T-helper 17 cell (primary cell): ENCODE results near the gene MRO. TPM values are rescaled to one million over a fixed set of nuclear protein-coding genes. Genes with fewer than 3 reads are reported as not detected.

Experiments used
- ATAC-seq: fragments of 150-1000 bp; cut with Tn5 transposase; 2 replicates; pipeline ENCODE4 v1.10.0; 2021; ENCODE audit warnings: mild to moderate bottlenecking, moderate library complexity
- DNase-seq, 3 donors: peaks; one replicate each; pipeline versions ENCODE4 v3.0.0 to v3.0.0-alpha.2; 2020 to 2021
- H3K9me3 ChIP-seq: one replicate; pipeline ENCODE4 v1.7.0; 2013; ENCODE audit warnings: low read length, mild to moderate bottlenecking; ENCODE audit not compliant: control insufficient read depth, poor library complexity, severe bottlenecking
- H3K27ac Mint-ChIP-seq: one replicate; pipeline ENCODE4 v1.8.0; 2022; ENCODE audit warnings: mild to moderate bottlenecking, moderate library complexity, mixed read lengths
- H3K27me3 Mint-ChIP-seq: one replicate; pipeline ENCODE4 v1.8.0; 2022; ENCODE audit warnings: mixed read lengths
- H3K36me3 Mint-ChIP-seq: one replicate; pipeline ENCODE4 v1.8.0; 2022; ENCODE audit warnings: low read depth, mixed read lengths
- H3K4me1 Mint-ChIP-seq: one replicate; pipeline ENCODE4 v1.8.0; 2022; ENCODE audit warnings: mild to moderate bottlenecking, mixed read lengths
- H3K4me3 Mint-ChIP-seq: one replicate; pipeline ENCODE4 v1.8.0; 2022; ENCODE audit warnings: mild to moderate bottlenecking, moderate library complexity, mixed read lengths
- total RNA-seq, 4 donors: library from RNA in 2 of 4; stranded (reverse) in 2 of 4; gene quantifications; one replicate each; pipeline ENCODE4 v1.2.3 and lab custom pipeline; 2022 to 2026

Gene MRO
- total RNA-seq, 2 donors from 2014 or later = not detected

GRCh38 chr18:50826027-50826426, 6.2 kb upstream of the MRO start:
- no peaks in the 10 kb centered on the region for H3K27me3 Mint-ChIP-seq
- peaks cover under 1% of the 10 kb centered on the region for H3K4me1 Mint-ChIP-seq
- no peak overlapping the region for H3K27ac Mint-ChIP-seq
- ATAC-seq (no peak), DNase-seq (no peak)
- H3K9me3 ChIP-seq = no peaks in the 10 kb centered on the region
- no peaks in the 10 kb centered on the region for H3K36me3 Mint-ChIP-seq
- H3K4me3 Mint-ChIP-seq = no peak overlapping the region

DNA sequence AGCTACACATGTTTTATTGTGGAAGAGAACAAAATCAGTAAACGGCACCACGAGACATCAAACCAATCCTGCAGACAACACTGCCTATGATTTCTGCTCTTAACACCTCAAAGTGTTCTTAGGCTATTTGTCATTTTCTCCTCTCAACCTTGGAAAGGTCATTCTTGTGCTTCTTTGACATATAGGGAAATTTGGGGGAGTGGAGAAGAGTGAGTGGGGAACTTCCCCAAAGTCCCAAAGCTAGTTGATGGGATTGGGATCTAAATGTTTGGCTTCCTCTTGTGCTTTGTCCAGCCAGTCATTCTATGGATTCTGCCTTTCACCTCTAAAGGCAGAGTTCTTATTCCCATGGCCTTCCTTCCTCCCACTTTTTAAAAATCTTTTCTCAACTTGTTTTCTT, 5.8 kb upstream of the MRO start:
- DNase-seq (no peak), ATAC-seq (no peak)
- Mint-ChIP-seq H3K4me1 (no peaks in the 10 kb centered on the region), H3K36me3 (no peaks in the 10 kb centered on the region), H3K4me3 (no peak overlapping the region), H3K27me3 (no peaks in the 10 kb centered on the region), H3K27ac (no peak overlapping the region)
- H3K9me3 ChIP-seq = no peaks in the 10 kb centered on the region

DNA sequence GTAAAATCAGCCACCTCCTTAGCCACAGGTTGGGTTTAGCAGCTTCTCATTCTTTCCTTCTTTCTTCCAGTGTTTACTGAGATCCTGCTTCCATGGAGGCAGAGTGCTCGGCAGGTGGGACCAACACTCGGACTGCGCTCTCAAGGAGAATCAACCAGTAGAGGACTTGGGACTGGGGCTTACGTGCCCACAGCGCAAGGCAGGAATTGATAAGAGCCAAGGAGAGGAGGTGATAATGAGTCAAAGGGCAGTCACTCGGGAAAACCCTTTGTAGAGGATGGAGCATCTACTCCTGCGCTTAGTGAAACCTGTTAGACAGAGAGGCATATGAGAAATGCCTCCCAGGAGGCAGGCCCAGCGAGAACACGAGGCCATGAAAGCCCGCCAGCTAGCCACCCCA, 2.9 kb upstream of the MRO start:
- H3K27ac Mint-ChIP-seq = no peak overlapping the region
- peaks cover 10% of the 10 kb centered on the region for H3K27me3 Mint-ChIP-seq
- no peaks in the 10 kb centered on the region for H3K4me1 Mint-ChIP-seq
- H3K9me3 ChIP-seq = no peaks in the 10 kb centered on the region
- ATAC-seq = no peak
- H3K36me3 Mint-ChIP-seq = no peaks in the 10 kb centered on the region
- no peak overlapping the region for H3K4me3 Mint-ChIP-seq
- no peak for DNase-seq

- no peaks in the 10 kb centered on the region for H3K9me3 ChIP-seq
- ATAC-seq (no peak), DNase-seq (no peak)
- no peak overlapping the region for H3K27ac Mint-ChIP-seq
- no peaks in the 10 kb centered on the region for H3K4me1 Mint-ChIP-seq
- no peaks in the 10 kb centered on the region for H3K36me3 Mint-ChIP-seq
- peaks cover 11% of the 10 kb centered on the region for H3K27me3 Mint-ChIP-seq
- no peak overlapping the region for H3K4me3 Mint-ChIP-seq
These were observed 1.2 kb upstream of the MRO start for GRCh38 chr18:50820901-50821520.

DNA sequence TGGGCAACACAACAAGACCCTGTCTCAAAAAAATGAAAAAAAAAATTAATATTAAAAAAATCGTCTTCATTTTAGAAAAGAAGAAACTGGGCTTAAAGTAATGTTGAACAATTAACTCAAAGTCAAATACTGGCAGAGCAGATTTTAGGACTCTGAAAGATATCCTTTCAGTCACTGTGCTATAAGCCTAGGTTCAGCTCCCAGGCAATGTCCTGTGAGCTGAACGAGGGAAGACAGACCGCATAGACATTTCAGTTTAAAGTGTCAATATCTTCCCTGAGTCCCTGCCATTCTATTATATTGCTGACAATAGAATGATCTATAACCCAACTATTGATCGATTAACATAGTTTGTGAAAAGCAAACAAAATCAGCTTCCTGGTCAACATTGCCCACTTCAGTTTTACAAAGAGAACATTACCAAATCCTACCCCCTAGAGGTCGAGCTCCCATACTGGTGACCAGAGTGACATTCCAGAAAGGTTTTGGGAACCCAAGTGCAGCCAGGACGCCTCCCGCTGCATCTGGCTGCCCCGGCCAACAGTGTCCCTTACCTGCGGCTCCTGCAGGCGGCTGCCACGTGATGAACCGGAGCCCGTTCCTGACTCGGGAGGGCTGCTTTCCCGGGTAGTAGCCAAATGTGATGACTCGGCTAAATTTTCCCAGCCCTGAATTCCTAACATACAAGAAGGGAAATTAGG, 639 bp downstream of the MRO start:
- peaks cover 6% of the 10 kb centered on the region for H3K36me3 Mint-ChIP-seq
- no peaks in the 10 kb centered on the region for H3K9me3 ChIP-seq
- no peak overlapping the region for H3K27ac Mint-ChIP-seq
- no peak for DNase-seq
- no peak for ATAC-seq
- peaks cover 28% of the 10 kb centered on the region for H3K27me3 Mint-ChIP-seq
- no peak overlapping the region for H3K4me3 Mint-ChIP-seq
- peaks cover 3% of the 10 kb centered on the region for H3K4me1 Mint-ChIP-seq

DNA sequence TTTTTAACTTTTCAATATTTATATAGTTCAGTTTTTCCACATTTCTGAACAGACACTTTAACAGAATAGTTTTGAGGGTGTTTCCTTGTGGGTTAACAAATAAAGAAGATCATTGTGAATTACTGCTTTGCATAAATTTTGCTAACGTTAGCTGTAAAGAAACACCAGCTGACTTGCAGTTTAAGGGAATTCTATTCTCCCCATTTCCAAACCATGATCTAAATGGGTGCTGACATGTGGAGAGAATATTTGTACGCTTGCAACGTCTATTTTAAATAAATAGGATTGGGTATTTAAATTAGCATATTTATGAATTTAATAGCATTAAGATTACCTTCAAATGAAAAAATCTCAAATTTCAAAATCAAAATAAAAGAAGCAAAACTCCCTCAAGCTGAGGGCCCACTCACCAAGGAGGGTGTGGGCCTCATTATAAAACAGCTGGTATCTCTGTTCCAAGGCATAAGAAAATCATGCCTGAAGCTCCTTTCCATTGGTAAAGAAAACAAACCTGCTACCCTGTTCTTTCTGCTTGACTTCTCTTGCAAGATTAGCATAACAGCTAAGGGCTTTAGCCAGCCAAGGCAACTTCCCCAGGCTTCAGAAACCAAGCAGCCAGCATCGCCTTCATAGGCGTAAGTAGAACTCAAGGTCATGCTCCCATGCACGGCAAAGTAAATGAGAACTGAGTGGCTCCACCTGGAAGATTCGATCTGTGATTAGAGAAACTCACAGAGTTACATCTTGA, 3.2 kb downstream of the MRO start:
- H3K36me3 Mint-ChIP-seq = peaks cover 6% of the 10 kb centered on the region
- H3K9me3 ChIP-seq = no peaks in the 10 kb centered on the region
- no peak overlapping the region for H3K4me3 Mint-ChIP-seq
- DNase-seq (no peak), ATAC-seq (peak; percentile 26)
- no peak overlapping the region for H3K27ac Mint-ChIP-seq
- H3K4me1 Mint-ChIP-seq = peaks cover 3% of the 10 kb centered on the region
- H3K27me3 Mint-ChIP-seq = peaks cover 38% of the 10 kb centered on the region

GRCh38 chr18:50814395-50814794, 5.4 kb downstream of the MRO start:
- no peak for DNase-seq
- no peaks in the 10 kb centered on the region for H3K9me3 ChIP-seq
- Mint-ChIP-seq H3K27me3 (peaks cover 42% of the 10 kb centered on the region), H3K4me1 (peaks cover 3% of the 10 kb centered on the region), H3K36me3 (peaks cover 6% of the 10 kb centered on the region), H3K4me3 (no peak overlapping the region), H3K27ac (no peak overlapping the region)
- no peak for ATAC-seq

GRCh38 chr18:50813353-50813752, 6.5 kb downstream of the MRO start:
- Mint-ChIP-seq H3K4me1 (peaks cover 3% of the 10 kb centered on the region), H3K27ac (no peak overlapping the region), H3K36me3 (peaks cover 6% of the 10 kb centered on the region), H3K4me3 (no peak overlapping the region), H3K27me3 (peaks cover 38% of the 10 kb centered on the region)
- no peak for DNase-seq
- no peak for ATAC-seq
- no peaks in the 10 kb centered on the region for H3K9me3 ChIP-seq

GRCh38 chr18:50812834-50813233, 7.0 kb downstream of the MRO start:
- H3K27me3 Mint-ChIP-seq = peaks cover 33% of the 10 kb centered on the region
- ATAC-seq (no peak), DNase-seq (no peak)
- no peak overlapping the region for H3K27ac Mint-ChIP-seq
- H3K36me3 Mint-ChIP-seq = peaks cover 6% of the 10 kb centered on the region
- H3K4me1 Mint-ChIP-seq = peaks cover 3% of the 10 kb centered on the region
- no peak overlapping the region for H3K4me3 Mint-ChIP-seq
- H3K9me3 ChIP-seq = no peaks in the 10 kb centered on the region

DNA sequence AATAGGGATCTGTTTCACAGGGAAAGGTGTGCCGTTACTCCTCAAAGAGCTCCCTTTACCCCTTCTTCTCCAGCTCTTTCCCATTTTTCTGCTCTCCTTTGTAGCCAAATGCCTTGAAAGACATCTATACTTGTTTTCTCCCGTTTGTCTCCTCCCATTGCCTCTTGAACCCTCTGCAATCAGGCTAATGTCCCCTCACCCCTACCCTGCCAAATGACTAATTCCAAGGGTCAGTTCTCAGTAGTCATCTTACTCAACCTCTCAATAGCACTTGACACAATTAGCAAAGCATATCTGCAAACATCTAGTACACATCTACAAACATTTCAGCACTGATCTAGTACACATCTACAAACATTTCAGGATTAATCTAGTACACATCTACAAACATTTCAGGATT, 12.6 kb downstream of the MRO start:
- Mint-ChIP-seq H3K36me3 (no peaks in the 10 kb centered on the region), H3K4me1 (peaks cover 2% of the 10 kb centered on the region), H3K27ac (no peak overlapping the region), H3K27me3 (peaks cover 17% of the 10 kb centered on the region), H3K4me3 (no peak overlapping the region)
- H3K9me3 ChIP-seq = no peaks in the 10 kb centered on the region
- DNase-seq (no peak), ATAC-seq (no peak)

GRCh38 chr18:50806208-50806616, 13.6 kb downstream of the MRO start:
- H3K27ac Mint-ChIP-seq = no peak overlapping the region
- peaks cover 2% of the 10 kb centered on the region for H3K4me1 Mint-ChIP-seq
- DNase-seq = no peak
- no peaks in the 10 kb centered on the region for H3K36me3 Mint-ChIP-seq
- peaks cover 25% of the 10 kb centered on the region for H3K27me3 Mint-ChIP-seq
- ATAC-seq = no peak
- no peak overlapping the region for H3K4me3 Mint-ChIP-seq
- no peaks in the 10 kb centered on the region for H3K9me3 ChIP-seq

DNA sequence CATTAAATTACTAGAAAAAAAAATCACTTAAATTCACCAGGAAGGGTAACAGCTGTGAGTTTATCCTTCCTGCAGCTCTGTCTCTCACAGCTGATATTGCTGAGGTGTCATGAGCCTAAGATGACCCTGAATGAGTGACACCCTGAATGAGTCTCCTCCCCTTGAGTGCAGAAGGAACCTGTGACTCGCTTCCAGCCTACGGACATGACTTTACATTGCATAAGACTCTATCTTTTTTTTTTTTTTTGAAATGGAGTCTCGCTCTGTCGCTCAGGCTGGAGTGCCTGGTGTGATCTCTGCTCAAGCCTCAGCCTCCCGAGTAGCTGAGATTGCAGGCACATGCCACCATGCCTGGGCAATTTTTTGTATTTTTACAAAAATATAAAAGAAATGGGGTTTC, 14.1 kb downstream of the MRO start:
- ATAC-seq (peak; percentile 28), DNase-seq (no peak)
- no peaks in the 10 kb centered on the region for H3K9me3 ChIP-seq
- Mint-ChIP-seq H3K27ac (no peak overlapping the region), H3K27me3 (peaks cover 30% of the 10 kb centered on the region), H3K4me1 (peaks cover 2% of the 10 kb centered on the region), H3K4me3 (no peak overlapping the region), H3K36me3 (no peaks in the 10 kb centered on the region)

- no peaks in the 10 kb centered on the region for H3K36me3 Mint-ChIP-seq
- H3K27ac Mint-ChIP-seq = no peak overlapping the region
- H3K4me1 Mint-ChIP-seq = peaks cover 2% of the 10 kb centered on the region
- no peaks in the 10 kb centered on the region for H3K9me3 ChIP-seq
- H3K4me3 Mint-ChIP-seq = no peak overlapping the region
- peaks cover 40% of the 10 kb centered on the region for H3K27me3 Mint-ChIP-seq
- DNase-seq = no peak
- ATAC-seq = no peak
These were observed 16.2 kb downstream of the MRO start for GRCh38 chr18:50803592-50803991.
